ENCODE data around the gene CDK13. TPM values are rescaled to one million over a fixed set of nuclear protein-coding genes. Genes with fewer than 3 reads are reported as not detected.

The CDK13 gene
- total and polyA plus RNA-seq, 9 of the 15 experiments (the other 6 are each of a cell fraction or from before 2014, with no cell fraction given) = 9.8 to 46.1 (median 32.4) TPM

DNA sequence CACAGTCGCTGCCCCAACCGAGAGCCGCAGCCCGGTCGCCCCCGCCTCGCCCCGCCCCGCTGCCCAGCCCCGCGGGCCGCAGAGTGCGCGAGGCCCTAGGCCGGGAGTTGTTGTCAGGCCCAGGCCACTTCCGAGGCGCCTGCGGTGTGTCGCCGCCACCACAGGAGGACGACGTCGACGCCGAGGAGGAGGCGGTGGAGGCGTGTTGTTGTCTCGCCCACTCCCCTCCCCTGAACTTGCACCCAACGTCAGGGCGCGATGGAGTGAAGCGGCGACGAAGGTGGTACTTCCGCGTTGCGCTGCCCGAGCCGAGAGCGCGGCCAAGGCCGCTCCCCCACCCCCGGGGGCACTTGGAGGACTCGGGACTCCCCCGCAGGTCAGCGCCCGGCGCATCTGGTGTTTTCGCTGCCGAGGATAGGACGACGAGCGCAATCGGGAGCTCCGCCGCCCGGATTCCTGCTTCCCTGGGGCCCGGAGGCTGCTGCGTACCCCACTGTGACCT is at the start of gene CDK13 (continued):
- no peak for TF ChIP-seq PHTF2 (CRISPR knock-in tag; IDR thresholded peaks at IDR 0.05)
- TF ChIP-seq DMBX1 (CRISPR knock-in tag; IDR thresholded peaks at IDR 0.05; ENCODE audit: borderline replicate concordance) = no peak
- TF ChIP-seq, protein P1, sequence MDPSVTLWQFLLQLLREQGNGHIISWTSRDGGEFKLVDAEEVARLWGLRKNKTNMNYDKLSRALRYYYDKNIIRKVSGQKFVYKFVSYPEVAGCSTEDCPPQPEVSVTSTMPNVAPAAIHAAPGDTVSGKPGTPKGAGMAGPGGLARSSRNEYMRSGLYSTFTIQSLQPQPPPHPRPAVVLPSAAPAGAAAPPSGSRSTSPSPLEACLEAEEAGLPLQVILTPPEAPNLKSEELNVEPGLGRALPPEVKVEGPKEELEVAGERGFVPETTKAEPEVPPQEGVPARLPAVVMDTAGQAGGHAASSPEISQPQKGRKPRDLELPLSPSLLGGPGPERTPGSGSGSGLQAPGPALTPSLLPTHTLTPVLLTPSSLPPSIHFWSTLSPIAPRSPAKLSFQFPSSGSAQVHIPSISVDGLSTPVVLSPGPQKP (CRISPR knock-in tag; IDR thresholded peaks at IDR 0.05) = no peak
- no peak for TF ChIP-seq EWSR1 (IDR thresholded peaks at IDR 0.05; ENCODE audit: borderline replicate concordance, low read depth, partially characterized antibody)
- TF ChIP-seq GTF2F1 (IDR thresholded peaks at IDR 0.05; ENCODE audit: low read depth, low read length) = no peak
- TF ChIP-seq, protein P2, sequence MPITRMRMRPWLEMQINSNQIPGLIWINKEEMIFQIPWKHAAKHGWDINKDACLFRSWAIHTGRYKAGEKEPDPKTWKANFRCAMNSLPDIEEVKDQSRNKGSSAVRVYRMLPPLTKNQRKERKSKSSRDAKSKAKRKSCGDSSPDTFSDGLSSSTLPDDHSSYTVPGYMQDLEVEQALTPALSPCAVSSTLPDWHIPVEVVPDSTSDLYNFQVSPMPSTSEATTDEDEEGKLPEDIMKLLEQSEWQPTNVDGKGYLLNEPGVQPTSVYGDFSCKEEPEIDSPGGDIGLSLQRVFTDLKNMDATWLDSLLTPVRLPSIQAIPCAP (CRISPR knock-in tag; IDR thresholded peaks at IDR 0.05; ENCODE audit: borderline replicate concordance) = no peak
- TF ChIP-seq, protein P3, sequence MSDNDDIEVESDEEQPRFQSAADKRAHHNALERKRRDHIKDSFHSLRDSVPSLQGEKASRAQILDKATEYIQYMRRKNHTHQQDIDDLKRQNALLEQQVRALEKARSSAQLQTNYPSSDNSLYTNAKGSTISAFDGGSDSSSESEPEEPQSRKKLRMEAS (CRISPR knock-in tag; IDR thresholded peaks at IDR 0.05) = peak; percentile 4; the same call in 1 of the 2 replicates
- TF ChIP-seq, protein P4, sequence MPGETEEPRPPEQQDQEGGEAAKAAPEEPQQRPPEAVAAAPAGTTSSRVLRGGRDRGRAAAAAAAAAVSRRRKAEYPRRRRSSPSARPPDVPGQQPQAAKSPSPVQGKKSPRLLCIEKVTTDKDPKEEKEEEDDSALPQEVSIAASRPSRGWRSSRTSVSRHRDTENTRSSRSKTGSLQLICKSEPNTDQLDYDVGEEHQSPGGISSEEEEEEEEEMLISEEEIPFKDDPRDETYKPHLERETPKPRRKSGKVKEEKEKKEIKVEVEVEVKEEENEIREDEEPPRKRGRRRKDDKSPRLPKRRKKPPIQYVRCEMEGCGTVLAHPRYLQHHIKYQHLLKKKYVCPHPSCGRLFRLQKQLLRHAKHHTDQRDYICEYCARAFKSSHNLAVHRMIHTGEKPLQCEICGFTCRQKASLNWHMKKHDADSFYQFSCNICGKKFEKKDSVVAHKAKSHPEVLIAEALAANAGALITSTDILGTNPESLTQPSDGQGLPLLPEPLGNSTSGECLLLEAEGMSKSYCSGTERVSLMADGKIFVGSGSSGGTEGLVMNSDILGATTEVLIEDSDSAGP (CRISPR knock-in tag; IDR thresholded peaks at IDR 0.05) = no peak
- TF ChIP-seq GABPB2 (CRISPR knock-in tag; conservative IDR thresholded peaks at IDR 0.05) = no peak
- TF ChIP-seq ZNF212 (CRISPR knock-in tag; IDR thresholded peaks at IDR 0.05) = 0 out of 2 replicates have a peak, but pooled peaks have one; percentile 11
- no peak for TF ChIP-seq MCM3 (IDR thresholded peaks at IDR 0.05)
- no peak for TF ChIP-seq ARNT (IDR thresholded peaks at IDR 0.05)
- TF ChIP-seq GATAD2A (IDR thresholded peaks at IDR 0.05) = no peak
- peak; percentile 93 for TF ChIP-seq ZFX (CRISPR knock-in tag; IDR thresholded peaks at IDR 0.05)
- TF ChIP-seq HINFP (tag; conservative IDR thresholded peaks at IDR 0.05; ENCODE audit: low read depth) = no peak
- peak; percentile 66 for TF ChIP-seq L3MBTL2 (IDR thresholded peaks at IDR 0.05)
- TF ChIP-seq TEAD4 (IDR thresholded peaks at IDR 0.05; ENCODE audit: low read length) = peak; percentile 29; the same call in 1 of the 2 replicates
- no peak for TF ChIP-seq TEAD4 (CRISPR knock-in tag; IDR thresholded peaks at IDR 0.05; ENCODE audit: borderline replicate concordance)
- TF ChIP-seq, protein P5, sequence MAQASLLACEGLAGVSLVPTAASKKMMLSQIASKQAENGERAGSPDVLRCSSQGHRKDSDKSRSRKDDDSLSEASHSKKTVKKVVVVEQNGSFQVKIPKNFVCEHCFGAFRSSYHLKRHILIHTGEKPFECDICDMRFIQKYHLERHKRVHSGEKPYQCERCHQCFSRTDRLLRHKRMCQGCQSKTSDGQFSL (CRISPR knock-in tag; IDR thresholded peaks at IDR 0.05) = peak; percentile 22
- TF ChIP-seq, protein P5 (tag; IDR thresholded peaks at IDR 0.05) = peak in 1 of 2 experiments; percentile 63; a peak in 1 of 4 replicates
- no peak for TF ChIP-seq ZNF133 (CRISPR knock-in tag; IDR thresholded peaks at IDR 0.05)
- 0 out of 2 replicates have a peak, but pooled peaks have one; percentile 29 for TF ChIP-seq SMARCE1 (IDR thresholded peaks at IDR 0.05)
- TF ChIP-seq RAD51 (IDR thresholded peaks at IDR 0.05; ENCODE audit: borderline replicate concordance, low read depth) = no peak
- no peak for TF ChIP-seq MAFF (IDR thresholded peaks at IDR 0.05; ENCODE audit: low read length)
